Effector CD4-positive, alpha-beta T cell (primary cell): Measurements from ENCODE around the gene ARSG.
"Not testable (repeated sequence)": the region's sequence is repeated elsewhere in the genome, so short reads cannot be mapped to it uniquely, and the experiment has no call there.

Experiments used
- DNase-seq: peaks from one replicate; pipeline ENCODE4 v3.0.0-alpha.2; 2020

Gene ARSG

GRCh38 chr17:68306819-68307218 is 15.5 kb downstream of the ARSG start:
- no peak for DNase-seq

- DNase-seq, result no peak
Observed at GRCh38 chr17:68307443-68307842, 16.1 kb downstream of the ARSG start.

- not testable (repeated sequence) for DNase-seq
Observed at GRCh38 chr17:68308486-68308885, 17.2 kb downstream of the ARSG start.

- not testable (repeated sequence) for DNase-seq
Observed at GRCh38 chr17:68309066-68309670, 17.9 kb downstream of the ARSG start.

- DNase-seq, result peak; percentile 13
Observed at GRCh38 chr17:68310152-68310551, 18.9 kb downstream of the ARSG start.

- no peak for DNase-seq
Observed at GRCh38 chr17:68314916-68315535, 23.7 kb downstream of the ARSG start.

- no peak for DNase-seq
Observed at GRCh38 chr17:68315930-68316329, 24.6 kb downstream of the ARSG start.

- DNase-seq, result no peak
Observed at GRCh38 chr17:68317458-68317857, 26.2 kb downstream of the ARSG start.

- no peak for DNase-seq
Observed at GRCh38 chr17:68318103-68318991, 27.1 kb downstream of the ARSG start.

- no peak for DNase-seq
Observed at GRCh38 chr17:68319410-68320162, 28.3 kb downstream of the ARSG start.

GRCh38 chr17:68320311-68320865 is 29.1 kb downstream of the ARSG start:
- no peak for DNase-seq

GRCh38 chr17:68320943-68321555 is 29.8 kb downstream of the ARSG start:
- DNase-seq, result no peak

GRCh38 chr17:68321556-68321954 is 30.3 kb downstream of the ARSG start:
- DNase-seq, result no peak

GRCh38 chr17:68322630-68323029 is 31.3 kb downstream of the ARSG start:
- no peak for DNase-seq

- no peak for DNase-seq
Observed at GRCh38 chr17:68324114-68324513, 32.8 kb downstream of the ARSG start.

- DNase-seq, result no peak
Observed at GRCh38 chr17:68324654-68325336, 33.5 kb downstream of the ARSG start.

- no peak for DNase-seq
Observed at GRCh38 chr17:68325961-68326360, 34.7 kb downstream of the ARSG start.

GRCh38 chr17:68326681-68327080 is 35.4 kb downstream of the ARSG start:
- DNase-seq, result no peak

- DNase-seq, result no peak
Observed at GRCh38 chr17:68327823-68328557, 36.7 kb downstream of the ARSG start.

- DNase-seq, result no peak
Observed at GRCh38 chr17:68328676-68329075, 37.4 kb downstream of the ARSG start.

GRCh38 chr17:68329331-68329730 is 38.0 kb downstream of the ARSG start:
- no peak for DNase-seq
